Superior temporal gyrus (tissue), 1 donor: ENCODE measurements around the gene CRACR2A.

Experiments used
- DNase-seq: peaks from one replicate; pipeline ENCODE4 v3.0.0-alpha.2; 2016; ENCODE audit errors: extremely low spot score

The CRACR2A gene

DNA sequence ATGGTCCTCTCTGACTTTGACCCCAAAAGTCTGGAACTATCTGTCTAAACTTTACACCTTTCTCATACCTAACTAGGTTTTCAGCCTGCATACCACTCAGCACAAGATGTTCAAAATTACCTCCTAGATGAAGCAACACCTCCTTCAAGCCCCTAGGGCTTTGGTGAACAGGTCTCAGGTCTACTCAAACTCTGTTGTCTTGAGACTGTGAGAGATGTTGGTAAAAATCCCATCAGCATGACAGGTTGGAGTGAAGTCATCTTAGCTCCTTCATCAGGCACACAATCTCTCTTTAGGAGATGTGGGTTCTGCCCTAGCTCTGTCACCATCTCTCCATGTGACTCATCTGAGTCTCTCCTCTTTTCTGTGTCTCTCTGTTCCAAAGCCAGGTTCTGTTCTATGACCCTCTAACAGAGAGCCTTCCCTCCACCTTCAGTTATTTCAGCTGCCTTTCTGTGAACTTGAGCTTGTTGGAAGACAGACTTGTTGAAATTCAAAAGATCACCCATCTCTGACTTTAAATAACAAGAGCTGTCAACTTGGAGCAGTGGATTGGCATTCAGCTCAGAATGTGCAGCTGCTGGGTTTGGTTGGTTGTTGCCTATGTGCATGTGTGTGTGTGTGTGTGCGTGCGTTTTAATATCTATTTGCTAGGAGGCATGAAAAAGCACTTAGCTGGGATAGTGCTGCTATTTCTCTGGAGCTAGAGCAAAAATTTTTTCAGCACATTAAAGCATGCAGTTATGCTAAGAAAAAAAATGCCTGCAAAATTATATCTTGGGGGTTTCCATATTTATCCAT is 130.7 kb downstream of the CRACR2A start:
- DNase-seq: peak; percentile 69

DNA sequence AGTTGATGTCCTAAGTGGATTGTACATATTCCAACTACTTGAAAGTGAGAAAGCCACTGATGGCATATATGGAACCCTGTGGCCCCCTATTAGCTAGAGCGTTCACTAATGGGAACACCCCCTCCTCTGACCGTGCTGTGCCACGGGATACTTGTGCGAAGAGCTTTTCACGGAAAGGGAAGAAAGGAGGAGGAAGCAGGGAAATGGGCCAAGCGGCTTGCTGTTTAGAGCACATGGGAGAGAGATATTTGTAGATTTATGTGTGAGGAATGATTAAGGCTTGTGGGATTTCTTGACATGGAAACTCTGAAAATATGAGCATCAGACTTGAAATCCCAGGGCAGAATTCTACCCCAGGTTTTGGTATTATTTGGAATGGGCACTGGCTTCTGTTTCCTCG is 132.1 kb downstream of the CRACR2A start:
- no peak for DNase-seq

DNA sequence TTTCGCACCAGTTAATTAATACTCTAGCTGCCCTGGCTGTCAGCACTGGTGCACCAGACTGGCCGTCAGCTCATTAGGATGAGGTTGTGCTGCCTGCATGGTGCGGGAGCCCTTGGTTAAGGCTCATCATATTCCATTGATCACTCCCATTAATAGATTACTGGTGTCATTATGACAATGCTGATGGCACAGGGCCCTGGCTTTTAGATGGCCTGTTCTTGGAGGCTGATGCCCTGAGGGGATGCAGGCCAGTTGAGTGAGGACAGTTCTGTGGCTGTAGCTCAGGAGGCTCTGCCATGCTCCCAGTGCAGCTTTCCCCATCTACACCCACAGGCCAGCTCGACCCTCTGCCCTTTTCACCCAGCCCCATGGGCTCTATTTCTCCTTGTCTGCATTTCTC is 135.3 kb downstream of the CRACR2A start:
- no peak for DNase-seq

DNA sequence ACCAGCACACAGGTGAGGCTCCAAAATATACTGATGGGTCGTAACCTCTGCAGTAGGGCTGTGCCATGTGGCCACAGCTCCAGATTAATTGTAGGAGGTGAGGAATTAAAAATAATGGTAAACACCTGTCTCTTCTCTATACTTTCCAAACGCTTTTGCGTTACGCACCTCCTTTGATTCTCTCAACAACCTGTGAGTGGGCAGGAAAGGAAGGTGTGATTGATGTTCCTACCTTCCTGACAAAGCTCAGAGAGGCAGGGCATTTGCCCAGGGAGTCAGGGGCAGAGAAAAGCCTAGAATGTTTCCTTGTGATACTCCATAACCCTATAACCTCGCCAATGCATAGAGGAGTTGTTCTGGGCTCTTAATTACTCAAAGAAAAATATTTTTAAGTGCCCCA is 137.0 kb downstream of the CRACR2A start:
- no peak for DNase-seq

DNA sequence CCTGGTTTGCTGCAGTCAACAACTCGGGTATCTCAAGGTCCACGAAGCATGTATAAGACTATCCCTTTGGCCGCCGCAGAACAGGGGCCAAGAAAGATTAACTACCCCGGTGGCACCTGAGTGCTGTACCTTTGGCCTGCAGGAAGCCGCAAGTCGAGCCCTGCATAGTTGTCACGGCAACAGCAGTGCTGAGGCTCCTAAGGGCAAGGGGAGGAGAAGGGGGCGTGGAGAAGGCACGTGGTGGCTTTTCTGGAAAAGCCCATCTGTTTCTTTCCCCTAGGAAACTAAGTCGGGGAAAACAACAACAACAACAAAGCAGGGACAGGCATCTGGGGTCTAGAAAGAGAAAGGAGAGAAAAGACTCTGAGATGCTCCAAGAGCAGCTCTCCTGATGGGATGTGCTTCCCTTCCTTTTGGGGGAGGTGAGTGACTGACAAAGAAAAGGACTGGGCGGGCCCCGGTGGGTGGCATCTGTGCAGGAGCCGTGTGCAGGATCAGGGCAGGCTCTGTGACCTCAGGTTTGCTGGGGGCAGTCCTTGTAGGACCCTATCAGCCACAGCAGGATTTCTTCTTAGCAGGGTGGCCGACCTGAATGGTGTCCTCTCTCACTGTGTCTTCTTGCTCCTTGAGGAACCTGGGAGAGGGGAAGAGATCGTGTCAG is 138.0 kb downstream of the CRACR2A start:
- DNase-seq: no peak

DNA sequence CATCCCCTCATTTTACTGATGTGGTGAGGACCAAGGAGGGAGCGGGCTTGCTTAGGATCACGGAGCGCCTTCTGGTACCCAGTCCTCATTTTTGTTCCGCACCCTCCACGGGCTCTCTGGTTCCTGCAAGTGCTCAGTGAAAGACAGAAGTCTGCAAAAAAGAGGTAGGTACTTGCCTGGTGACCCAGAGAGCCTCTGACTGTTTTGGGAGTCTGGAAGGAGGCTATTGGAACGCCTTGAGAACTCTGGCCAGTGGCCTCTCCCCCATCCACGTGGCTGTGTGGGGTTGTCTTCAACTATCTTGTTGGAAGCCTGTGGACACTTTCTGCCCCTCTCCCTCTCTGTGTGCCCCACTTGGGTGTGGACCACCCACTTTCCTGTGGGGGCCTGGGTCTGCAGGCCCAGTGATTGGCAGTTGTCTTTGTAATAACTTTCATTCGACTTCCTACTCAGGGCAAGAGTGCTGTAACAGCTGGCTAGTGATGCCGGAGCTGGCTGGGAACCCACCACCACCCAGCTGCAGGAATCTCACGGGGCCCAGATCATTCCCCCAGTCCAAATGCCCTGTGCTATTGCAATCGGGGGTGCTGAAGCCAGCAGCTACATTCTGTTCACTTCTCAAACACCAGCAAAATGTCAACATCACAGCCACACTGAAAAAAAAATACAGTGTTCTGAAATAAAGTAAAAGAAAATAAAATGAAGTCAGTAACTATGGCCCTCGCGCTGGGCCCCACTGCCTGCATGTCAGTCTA is 139.1 kb downstream of the CRACR2A start:
- DNase-seq: no peak

DNA sequence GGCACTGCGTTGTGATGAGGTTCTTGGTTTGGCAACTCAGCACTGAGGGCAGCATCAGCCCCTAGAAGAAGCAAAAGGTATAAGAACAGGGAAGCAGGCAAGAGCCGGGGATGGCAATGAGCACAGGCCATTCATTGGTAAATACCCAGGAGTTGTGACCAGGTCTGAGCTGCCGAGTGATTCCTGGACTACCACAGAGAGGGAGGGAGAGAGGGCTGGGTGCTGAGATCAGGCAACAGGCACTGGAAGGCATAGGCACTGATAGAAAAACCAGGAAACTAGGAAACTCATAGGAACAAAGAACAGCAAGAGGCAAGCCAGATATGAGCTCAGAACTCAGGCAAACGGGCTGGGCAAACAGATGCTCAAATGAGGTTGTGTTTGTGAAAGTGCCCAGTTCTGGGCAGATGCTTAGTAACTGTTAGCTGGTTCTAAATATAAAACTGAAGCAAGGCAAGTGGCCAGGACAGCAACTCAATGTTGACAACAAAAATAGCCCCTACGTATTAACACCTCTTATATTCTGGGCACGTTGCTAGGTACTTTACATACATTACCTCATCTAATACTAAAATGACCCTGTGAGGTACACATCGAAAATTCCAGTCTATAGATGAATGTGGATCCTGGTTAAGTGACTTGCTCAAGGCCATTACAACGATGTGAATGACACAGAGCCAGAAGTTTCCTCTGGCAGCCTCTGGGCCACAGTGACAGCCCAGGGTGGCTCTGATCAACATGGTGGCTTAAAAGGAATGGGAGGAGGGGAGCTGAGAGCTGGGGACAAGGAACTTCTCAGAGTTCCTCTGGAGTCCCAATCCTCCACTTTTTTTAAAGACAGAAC is 140.8 kb downstream of the CRACR2A start:
- peak; percentile 62 for DNase-seq

DNA sequence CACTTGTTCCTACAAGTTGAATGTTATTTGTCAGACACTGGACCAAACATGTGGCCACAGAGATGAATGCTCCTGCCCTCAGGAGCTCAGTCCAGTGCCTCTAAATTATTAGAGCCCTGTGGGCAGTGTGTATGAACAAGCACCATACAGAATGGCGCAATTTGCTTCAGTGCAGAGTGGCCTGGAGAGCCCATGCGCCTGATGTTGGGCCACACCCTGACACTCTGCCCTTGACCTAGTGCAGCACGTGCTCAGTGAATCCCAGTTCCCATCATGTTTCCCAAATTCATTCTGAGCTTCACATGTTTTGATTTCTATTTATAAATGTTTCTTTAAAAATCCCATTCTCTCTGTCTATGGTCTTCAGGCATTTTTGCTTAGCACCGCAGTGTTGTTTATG is 145.1 kb downstream of the CRACR2A start:
- no peak for DNase-seq

DNA sequence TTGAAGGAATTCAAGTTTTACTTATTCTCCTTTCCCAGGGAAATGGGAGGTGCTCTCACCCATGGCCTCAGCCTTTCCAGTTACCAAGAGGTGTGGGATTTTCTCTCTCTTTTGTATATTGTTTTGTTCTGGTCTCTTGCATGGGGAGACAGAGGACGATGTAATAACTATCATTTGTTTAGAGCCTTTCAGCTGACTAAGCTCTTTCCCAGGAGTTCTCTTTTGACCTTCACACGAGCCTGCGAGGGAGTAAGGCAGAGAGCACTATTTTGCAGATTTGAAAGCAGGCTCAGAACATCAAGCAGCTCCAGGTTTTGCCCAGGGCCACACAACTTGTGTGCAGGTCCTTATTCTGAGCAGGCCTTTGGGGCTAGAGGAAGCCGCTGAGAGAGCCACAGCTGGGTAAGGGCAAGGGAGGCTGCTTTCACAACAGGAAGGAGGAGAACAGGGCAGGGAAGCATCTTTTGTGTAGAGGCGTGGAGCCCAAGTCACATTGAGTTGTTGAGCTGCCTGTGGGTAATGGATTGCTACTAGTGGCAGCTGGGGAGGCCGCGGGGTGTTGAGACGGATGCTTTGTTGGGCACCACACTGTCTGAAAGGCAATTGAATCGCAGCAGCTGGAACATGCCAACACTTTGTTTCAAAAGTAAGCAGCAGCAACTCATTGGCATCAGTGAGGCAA is 145.7 kb downstream of the CRACR2A start:
- DNase-seq: no peak

DNA sequence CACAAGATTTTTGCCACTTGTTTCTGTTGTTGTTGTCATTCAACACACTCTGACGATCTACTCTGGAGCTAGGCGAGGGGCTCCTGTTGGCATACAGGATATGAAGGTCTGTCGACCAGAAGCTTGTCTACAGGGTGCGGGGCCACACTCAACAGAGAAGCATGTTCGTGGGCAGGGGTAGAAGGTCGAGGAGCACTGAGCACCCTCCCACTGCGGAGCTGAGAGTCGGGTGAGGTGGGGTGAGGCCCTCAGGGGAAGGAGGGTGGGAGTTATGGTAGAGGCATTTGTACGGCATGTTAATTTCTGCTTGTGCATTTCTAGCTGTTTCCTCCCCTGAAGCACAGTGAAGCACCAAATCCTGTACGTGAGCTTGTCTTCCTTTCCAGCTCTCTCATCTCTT is 146.8 kb downstream of the CRACR2A start:
- no peak for DNase-seq

DNA sequence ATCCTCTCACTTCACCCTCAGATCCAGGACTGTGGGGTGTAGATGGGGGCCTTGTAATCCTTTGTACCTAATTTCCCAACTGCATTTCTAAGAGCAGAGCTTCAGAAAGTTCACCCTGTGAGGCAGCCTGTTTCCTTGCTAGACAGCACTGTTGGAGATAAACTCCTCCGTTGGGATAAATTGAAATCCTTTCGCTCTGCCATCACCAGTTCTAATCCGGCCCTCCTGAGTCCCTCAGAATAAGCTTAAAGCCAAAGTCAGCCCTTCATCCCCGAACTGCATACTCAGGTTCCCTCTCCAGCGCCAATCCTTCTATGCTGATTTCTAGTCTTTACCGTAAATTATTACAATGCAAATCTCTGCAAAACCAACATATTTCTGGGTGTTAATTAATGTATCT is 147.2 kb downstream of the CRACR2A start:
- DNase-seq: no peak

DNA sequence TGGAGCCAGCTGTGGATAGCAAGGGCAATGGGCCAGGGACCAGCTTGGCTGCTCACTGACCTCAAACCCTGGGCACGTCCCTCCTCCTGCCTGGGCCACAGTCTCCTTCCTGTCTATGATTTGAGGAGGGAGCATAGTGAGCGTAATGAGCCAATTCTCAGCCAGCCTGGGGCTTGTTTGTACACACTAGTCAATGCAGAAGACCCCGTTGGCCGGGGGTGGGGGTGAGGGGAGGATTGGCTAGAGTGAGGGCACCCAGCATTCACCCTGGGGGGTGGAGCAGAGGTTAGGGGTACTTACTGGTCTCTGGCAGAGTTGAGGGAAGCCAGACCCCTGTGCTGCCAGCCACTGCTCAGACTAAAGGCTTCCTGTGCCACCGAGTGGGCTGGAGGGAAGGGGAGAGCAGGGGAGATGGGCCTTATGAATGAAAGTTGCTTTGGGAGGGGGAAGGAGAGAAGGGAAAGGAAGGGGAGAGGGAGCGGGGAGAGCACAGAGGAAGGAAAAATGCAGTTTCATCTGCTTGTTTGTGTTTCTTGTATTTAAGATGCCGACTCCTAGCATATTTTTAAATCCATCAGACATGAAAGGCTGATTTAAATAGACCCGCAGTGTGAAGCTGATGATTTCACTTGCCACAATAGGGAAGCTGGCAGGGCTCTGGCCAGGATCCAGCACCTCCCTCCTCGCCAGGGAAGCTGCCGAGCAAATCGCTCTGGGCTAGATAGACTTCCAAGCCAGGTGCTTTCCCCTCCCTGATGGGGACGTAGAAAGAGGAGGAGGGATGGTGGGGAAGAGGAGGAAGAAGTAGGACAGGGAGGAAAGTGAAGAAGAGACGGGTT is 147.9 kb downstream of the CRACR2A start:
- peak; percentile 76 for DNase-seq

DNA sequence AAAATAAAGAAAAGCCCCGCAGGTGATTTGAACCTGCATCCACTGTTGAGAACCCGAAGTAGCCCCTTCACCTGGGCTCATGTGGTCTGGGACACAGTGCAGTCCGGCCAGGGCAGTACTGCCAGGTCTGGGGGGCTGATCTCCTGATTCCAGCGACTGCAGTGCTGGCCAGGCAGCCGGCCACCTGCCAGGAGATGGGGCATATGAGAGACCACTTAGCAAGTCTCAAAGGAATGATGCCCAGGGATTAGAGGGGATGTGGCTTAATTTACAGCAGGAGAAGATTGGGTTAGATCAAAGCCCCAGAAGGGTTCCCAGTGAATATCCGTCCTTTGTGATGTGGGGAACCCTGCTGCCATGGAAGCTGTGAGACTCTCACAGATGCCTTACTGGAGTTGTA is 148.6 kb downstream of the CRACR2A start:
- no peak for DNase-seq

DNA sequence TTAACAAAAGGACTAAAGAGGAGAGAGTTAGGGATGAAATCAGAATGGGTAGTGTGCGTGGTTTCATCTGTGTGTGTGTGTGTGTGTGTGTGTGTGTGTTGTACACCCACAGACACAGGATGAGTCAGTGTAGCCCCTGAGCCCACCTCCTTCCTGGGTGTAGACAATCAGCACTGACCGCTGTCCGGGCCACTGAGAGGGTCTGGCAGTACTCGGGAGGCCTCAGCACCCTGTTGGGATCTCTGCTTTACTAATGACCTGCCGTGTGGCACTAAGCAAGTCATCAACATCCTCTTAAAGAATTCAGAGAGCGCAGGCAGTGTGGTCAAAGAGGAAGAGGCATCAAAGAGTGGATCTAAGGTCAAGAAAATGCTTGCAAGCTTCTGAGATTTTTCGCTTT is 149.3 kb downstream of the CRACR2A start:
- DNase-seq: no peak

DNA sequence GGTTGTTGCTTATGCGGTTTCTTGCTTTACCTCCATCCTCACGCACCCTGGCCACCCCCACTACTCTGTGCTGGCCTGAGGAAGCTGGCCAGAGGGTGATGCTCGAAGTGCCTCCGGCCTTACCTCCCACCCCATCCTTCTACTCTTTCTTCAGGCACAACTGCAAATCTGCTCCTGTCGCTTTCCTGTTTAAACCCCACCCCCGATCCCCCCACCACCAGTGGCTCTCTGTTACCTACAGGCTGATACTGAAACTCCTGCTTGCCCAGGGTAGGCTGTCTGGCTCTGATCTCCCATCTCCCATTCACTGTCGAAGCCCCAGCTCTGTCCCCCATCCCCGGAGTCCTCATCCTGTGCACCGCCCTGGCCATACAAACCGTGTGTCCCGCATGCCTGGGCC is 150.4 kb downstream of the CRACR2A start:
- no peak for DNase-seq

DNA sequence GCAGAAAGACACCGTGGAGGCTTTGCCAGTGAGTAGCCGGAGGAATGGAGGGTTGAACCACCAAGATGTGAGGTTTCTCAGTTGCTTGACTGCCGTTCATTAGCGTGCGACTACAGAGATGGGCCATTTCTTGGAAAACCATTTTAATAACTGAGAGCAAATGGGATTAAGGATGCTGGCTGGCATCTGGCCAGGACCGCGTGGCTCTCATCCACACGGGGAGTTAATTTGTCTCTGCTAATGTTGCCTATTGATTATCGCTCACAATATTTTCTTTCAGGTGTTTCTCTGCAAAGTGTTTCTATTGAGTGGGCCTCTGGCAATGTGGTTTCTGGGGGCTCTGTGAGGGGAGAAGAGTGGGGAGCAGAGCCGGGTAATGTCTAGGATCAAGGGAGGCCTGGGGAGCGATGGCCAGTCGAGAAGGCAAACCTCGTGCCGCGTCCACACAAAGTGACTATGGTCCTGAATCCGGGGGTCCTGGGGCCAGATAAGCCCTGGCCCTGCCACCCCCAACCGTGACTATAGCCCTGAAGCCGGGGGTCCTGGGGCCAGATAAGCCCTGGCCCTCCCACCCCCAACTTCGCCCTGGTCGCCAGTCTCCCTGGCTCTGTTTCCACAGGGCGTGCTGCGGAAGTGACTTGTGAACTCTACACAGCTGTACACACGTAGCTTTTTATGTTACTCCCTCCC is 151.3 kb downstream of the CRACR2A start:
- DNase-seq: no peak

DNA sequence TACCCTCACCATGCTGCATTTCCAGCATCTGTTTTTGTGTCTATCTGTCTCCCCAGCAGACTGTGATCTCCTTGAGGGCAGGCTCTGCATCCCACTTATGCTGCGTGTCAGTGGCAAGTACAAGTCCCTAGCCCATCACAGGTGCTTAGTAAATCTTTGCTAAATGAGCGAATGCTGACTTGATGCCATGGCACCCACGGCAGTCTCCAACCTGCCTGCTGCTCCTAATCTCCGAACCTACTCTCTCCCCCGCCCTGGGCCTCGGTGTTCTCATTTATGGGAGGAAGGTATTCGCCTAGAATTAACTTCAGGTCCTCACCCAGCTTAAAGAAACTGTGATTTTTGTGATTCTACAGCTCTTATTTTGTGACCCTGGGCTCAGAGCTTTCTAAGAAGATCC is 152.0 kb downstream of the CRACR2A start:
- no peak for DNase-seq

DNA sequence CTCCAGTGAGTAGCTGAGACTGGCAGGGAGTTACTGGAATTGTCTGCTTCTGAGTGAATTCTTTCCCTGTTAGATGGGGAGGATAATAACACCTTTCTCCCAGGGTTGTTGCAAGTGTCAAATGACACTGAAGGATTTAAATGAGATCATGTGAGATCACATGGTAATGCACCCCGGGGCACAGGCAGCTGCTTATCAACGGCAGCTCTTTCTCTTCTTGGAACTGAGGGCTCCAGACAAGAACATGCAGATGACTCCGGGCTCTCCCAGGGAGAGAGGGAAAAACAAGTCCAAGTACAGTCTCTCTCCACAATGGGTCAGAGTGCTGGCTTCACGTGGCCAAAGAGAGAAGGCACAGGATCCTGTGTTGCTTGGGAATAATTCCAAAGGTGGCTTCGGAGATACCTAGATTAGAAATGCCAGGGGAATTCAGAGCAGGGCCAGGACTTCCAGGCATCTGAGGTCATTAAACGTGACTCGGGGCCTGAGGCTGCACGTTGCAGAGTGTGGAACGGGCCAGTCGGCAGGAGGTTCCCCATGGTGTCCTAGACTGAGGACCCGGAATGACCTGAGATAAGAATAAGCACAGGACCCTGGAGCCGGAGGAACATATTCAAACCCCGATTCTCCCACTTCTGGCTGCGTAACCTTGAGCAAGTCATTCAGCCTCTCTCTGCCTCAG is 152.7 kb downstream of the CRACR2A start:
- DNase-seq: no peak
